ENCODE measurements around the gene TYW5. TPM values are rescaled to one million over a fixed set of nuclear protein-coding genes. Genes with fewer than 3 reads are reported as not detected.

Gene TYW5
- total and polyA plus RNA-seq, 2 of the 13 experiments (the other 11 are each of a cell fraction or from before 2014, with no cell fraction given) = 8.3 to 14.6 TPM

- peak; percentile 72; the same call in 1 of the 2 replicates for TF ChIP-seq SIX4 (CRISPR knock-in tag; IDR thresholded peaks at IDR 0.05)
- peak; percentile 99 for TF ChIP-seq GABPB1 (CRISPR knock-in tag; IDR thresholded peaks at IDR 0.05)
- peak; percentile 90; the same call in 1 of the 2 replicates for TF ChIP-seq ZNF468 (CRISPR knock-in tag; IDR thresholded peaks at IDR 0.05)
- TF ChIP-seq MATR3 (CRISPR knock-in tag; IDR thresholded peaks at IDR 0.05) = no peak
- no peak for TF ChIP-seq CENPX (CRISPR knock-in tag; IDR thresholded peaks at IDR 0.05)
- TF ChIP-seq ZBTB26 (CRISPR knock-in tag; IDR thresholded peaks at IDR 0.05; ENCODE audit: borderline replicate concordance) = peak; percentile 54; the same call in 1 of the 2 replicates
- no peak for TF ChIP-seq NFE2L2 (IDR thresholded peaks at IDR 0.05; ENCODE audit: low read length)
- TF ChIP-seq NFRKB (IDR thresholded peaks at IDR 0.05) = peak; percentile 95
- no peak for TF ChIP-seq DDIT3 (CRISPR knock-in tag; IDR thresholded peaks at IDR 0.05)
- TF ChIP-seq GTF3A (CRISPR knock-in tag; conservative IDR thresholded peaks at IDR 0.05) = 0 out of 2 replicates have a peak, but pooled peaks have one; percentile 84
- no peak for TF ChIP-seq TFDP1 (CRISPR knock-in tag; IDR thresholded peaks at IDR 0.05; ENCODE audit: borderline replicate concordance)
- no peak for TF ChIP-seq SMARCE1 (IDR thresholded peaks at IDR 0.05; ENCODE audit: borderline replicate concordance)
- peak; percentile 100 for TF ChIP-seq KAT7 (CRISPR knock-in tag; IDR thresholded peaks at IDR 0.05; ENCODE audit: borderline replicate concordance)
- TF ChIP-seq HNF1B (CRISPR knock-in tag; IDR thresholded peaks at IDR 0.05) = peak; percentile 94
- TF ChIP-seq ZNF160 (CRISPR knock-in tag; IDR thresholded peaks at IDR 0.05) = peak; percentile 58
- peak; percentile 71 for TF ChIP-seq ZNF253 (CRISPR knock-in tag; IDR thresholded peaks at IDR 0.05; ENCODE audit: borderline replicate concordance)
- peak; percentile 65; the same call in 1 of the 2 replicates for TF ChIP-seq ZNF614 (CRISPR knock-in tag; IDR thresholded peaks at IDR 0.05; ENCODE audit: borderline replicate concordance)
- TF ChIP-seq PRPF4 (IDR thresholded peaks at IDR 0.05; ENCODE audit: low read depth, low read length, poor library complexity, severe bottlenecking) = no peak
- TF ChIP-seq HNRNPLL (IDR thresholded peaks at IDR 0.05; ENCODE audit: low read depth, low read length, poor library complexity, severe bottlenecking) = peak; percentile 87
- peak; percentile 97 for TF ChIP-seq ZNF543 (CRISPR knock-in tag; IDR thresholded peaks at IDR 0.05)
- TF ChIP-seq ZC3H13 (CRISPR knock-in tag; IDR thresholded peaks at IDR 0.05) = peak; percentile 69
- TF ChIP-seq ZNF747 (CRISPR knock-in tag; IDR thresholded peaks at IDR 0.05; ENCODE audit: borderline replicate concordance) = peak; percentile 97; the same call in 1 of the 2 replicates
- peak; percentile 64 for TF ChIP-seq DR1 (CRISPR knock-in tag; IDR thresholded peaks at IDR 0.05)
- peak; percentile 75 for TF ChIP-seq ZNF234 (CRISPR knock-in tag; conservative IDR thresholded peaks at IDR 0.05)
- TF ChIP-seq CEBPB (IDR thresholded peaks at IDR 0.05; ENCODE audit: borderline replicate concordance, low read depth, low read length) = no peak
- peak; percentile 90; the same call in 1 of the 2 replicates for TF ChIP-seq MIER3 (CRISPR knock-in tag; IDR thresholded peaks at IDR 0.05; ENCODE audit: borderline replicate concordance)
Measured at GRCh38 chr2:199955339-199956061, at the start of gene TYW5, which contains the start of gene MAIP1 (continued).
